ENCODE data around the gene POU2F1.

POU2F1 gene

DNA sequence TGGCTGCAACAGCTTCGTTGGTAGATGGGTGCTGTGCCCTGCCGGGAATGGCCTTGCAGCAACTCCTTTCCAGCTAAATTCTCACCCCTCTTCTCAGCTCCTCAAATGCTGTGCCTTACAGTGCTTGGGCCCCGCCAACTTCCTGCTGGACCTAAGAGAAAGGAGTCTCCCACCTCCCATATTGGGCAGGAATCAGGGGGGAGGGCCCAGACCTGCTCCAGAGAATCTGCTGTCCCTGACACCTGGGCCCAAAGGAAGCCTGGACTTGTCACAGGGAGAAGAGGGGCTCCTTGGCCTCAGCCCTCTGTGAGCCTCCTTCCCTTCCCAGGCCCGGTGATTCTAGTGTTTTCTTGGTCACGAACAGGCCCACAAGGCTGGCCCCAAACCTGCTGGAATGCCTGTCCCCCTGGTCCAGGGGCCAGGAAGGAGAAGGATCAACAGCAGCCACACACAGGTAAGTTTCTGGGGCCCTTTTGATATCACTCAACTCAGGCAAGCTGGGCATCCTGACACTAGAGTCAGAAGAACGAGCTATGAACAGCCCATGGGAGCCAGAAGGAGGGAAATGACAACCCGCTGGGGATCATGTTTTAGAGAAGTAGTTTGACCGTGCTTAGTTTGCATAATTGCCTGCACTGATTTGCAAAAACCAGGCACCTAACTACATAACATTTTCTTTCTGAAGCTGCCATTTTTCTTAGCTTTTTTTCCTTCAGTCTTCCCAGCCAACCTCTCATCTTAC, 211.4 kb downstream of the POU2F1 start:
- Histone ChIP-seq H3K27me3 (no peaks in the 10 kb centered on the region), H3K4me3 (ENCODE audit: low read depth in 1 of 2, low read length in 1 of 2) (no peak overlapping the region), H3K36me3 (no peaks in the 10 kb centered on the region), H3K9me3 (no peaks in the 10 kb centered on the region), H3K4me1 (ENCODE audit: control insufficient read depth in 1 of 2, insufficient read depth in 1 of 2, low read depth in 1 of 2, low read length in 1 of 2) (no peaks in the 10 kb centered on the region), H3K27ac (no peak overlapping the region)
- TF ChIP-seq, protein P1, sequence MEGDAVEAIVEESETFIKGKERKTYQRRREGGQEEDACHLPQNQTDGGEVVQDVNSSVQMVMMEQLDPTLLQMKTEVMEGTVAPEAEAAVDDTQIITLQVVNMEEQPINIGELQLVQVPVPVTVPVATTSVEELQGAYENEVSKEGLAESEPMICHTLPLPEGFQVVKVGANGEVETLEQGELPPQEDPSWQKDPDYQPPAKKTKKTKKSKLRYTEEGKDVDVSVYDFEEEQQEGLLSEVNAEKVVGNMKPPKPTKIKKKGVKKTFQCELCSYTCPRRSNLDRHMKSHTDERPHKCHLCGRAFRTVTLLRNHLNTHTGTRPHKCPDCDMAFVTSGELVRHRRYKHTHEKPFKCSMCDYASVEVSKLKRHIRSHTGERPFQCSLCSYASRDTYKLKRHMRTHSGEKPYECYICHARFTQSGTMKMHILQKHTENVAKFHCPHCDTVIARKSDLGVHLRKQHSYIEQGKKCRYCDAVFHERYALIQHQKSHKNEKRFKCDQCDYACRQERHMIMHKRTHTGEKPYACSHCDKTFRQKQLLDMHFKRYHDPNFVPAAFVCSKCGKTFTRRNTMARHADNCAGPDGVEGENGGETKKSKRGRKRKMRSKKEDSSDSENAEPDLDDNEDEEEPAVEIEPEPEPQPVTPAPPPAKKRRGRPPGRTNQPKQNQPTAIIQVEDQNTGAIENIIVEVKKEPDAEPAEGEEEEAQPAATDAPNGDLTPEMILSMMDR (IDR thresholded peaks at IDR 0.05): no peak

- H3K4me1 ChIP-seq (ENCODE audit: control insufficient read depth in 1 of 2, insufficient read depth in 1 of 2, low read depth in 1 of 2, low read length in 1 of 2): no peaks in the 10 kb centered on the region
- TF ChIP-seq, protein P1 (IDR thresholded peaks at IDR 0.05): no peak
- H3K36me3 ChIP-seq: no peaks in the 10 kb centered on the region
- H3K9me3 ChIP-seq: no peaks in the 10 kb centered on the region
- H3K27ac ChIP-seq: no peak overlapping the region
- no peak overlapping the region for H3K4me3 ChIP-seq (ENCODE audit: low read depth in 1 of 2, low read length in 1 of 2)
- no peaks in the 10 kb centered on the region for H3K27me3 ChIP-seq
These were observed 212.1 kb downstream of the POU2F1 start for GRCh38 chr1:167432780-167433179.

DNA sequence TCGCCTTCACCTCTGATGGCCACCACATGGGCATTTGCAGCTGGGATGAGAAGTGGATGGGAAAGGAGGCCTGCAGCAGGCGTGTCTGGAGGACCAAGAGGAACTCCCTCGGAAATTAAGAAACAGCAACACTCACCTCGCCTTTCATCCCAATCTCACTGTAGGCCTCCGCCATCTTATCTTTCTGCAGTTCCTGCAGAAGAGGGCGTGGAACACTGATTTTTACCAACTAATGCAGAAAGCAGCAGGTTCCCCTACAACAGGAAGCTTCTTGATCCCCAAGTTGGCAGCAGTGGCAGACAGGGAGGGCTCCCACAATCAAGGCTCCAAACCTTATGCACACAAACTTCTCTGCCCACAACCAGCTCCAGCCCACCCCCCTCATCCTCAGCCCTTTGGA, 213.2 kb downstream of the POU2F1 start:
- Histone ChIP-seq H3K36me3 (no peaks in the 10 kb centered on the region), H3K9me3 (no peaks in the 10 kb centered on the region), H3K27me3 (peaks cover 10% of the 10 kb centered on the region), H3K4me3 (ENCODE audit: low read depth in 1 of 2, low read length in 1 of 2) (no peak overlapping the region), H3K27ac (no peak overlapping the region), H3K4me1 (ENCODE audit: control insufficient read depth in 1 of 2, insufficient read depth in 1 of 2, low read depth in 1 of 2, low read length in 1 of 2) (peaks cover 3 to 6% of the 10 kb centered on the region in 2 experiments)
- TF ChIP-seq, protein P1 (IDR thresholded peaks at IDR 0.05): no peak

- no peaks in the 10 kb centered on the region for H3K9me3 ChIP-seq
- no peak overlapping the region for H3K27ac ChIP-seq
- H3K36me3 ChIP-seq: no peaks in the 10 kb centered on the region
- H3K27me3 ChIP-seq: peaks cover 14% of the 10 kb centered on the region
- TF ChIP-seq, protein P1 (IDR thresholded peaks at IDR 0.05): no peak
- no peak overlapping the region for H3K4me3 ChIP-seq (ENCODE audit: low read depth in 1 of 2, low read length in 1 of 2)
- peaks cover 7 to 10% of the 10 kb centered on the region in 2 experiments for H3K4me1 ChIP-seq (ENCODE audit: control insufficient read depth in 1 of 2, insufficient read depth in 1 of 2, low read depth in 1 of 2, low read length in 1 of 2)
These were observed 213.6 kb downstream of the POU2F1 start for GRCh38 chr1:167434306-167434705.

GRCh38 chr1:167435484-167435883, 214.8 kb downstream of the POU2F1 start:
- no peak overlapping the region for H3K27ac ChIP-seq
- H3K4me3 ChIP-seq (ENCODE audit: low read depth in 1 of 2, low read length in 1 of 2): no peak overlapping the region
- peaks cover 26% of the 10 kb centered on the region for H3K27me3 ChIP-seq
- peaks cover 11 to 15% of the 10 kb centered on the region in 2 experiments for H3K4me1 ChIP-seq (ENCODE audit: control insufficient read depth in 1 of 2, insufficient read depth in 1 of 2, low read depth in 1 of 2, low read length in 1 of 2)
- H3K9me3 ChIP-seq: no peaks in the 10 kb centered on the region
- H3K36me3 ChIP-seq: no peaks in the 10 kb centered on the region
- TF ChIP-seq, protein P1 (IDR thresholded peaks at IDR 0.05): no peak

All from neutrophil (primary cell).